GM19438 (cell line): ENCODE data around the gene UBTF.

Experiments
- ATAC-seq: cut with Tn5 transposase; IDR thresholded peaks from one replicate; pipeline ENCODE4 v1.9.1; 2021; ENCODE audit warnings: low read depth; ENCODE audit not compliant: unreplicated experiment

Gene UBTF

GRCh38 chr17:44216694-44217093 is 2.8 kb downstream of the UBTF start:
- no peak for ATAC-seq

GRCh38 chr17:44216173-44216572 is 3.3 kb downstream of the UBTF start:
- ATAC-seq, result no peak

GRCh38 chr17:44214896-44215295 is 4.6 kb downstream of the UBTF start:
- ATAC-seq, result no peak

GRCh38 chr17:44214230-44214494 is 5.3 kb downstream of the UBTF start:
- ATAC-seq, result no peak

- ATAC-seq, result no peak
These were observed 5.9 kb downstream of the UBTF start for GRCh38 chr17:44213403-44214229.

- no peak for ATAC-seq
These were observed 6.7 kb downstream of the UBTF start for GRCh38 chr17:44212507-44213402.

GRCh38 chr17:44211281-44212265 is 7.9 kb downstream of the UBTF start:
- ATAC-seq, result no peak

- peak; percentile 69 for ATAC-seq
These were observed 8.9 kb downstream of the UBTF start for GRCh38 chr17:44210342-44211192.

GRCh38 chr17:44209786-44210341 is 9.6 kb downstream of the UBTF start:
- ATAC-seq, result no peak

GRCh38 chr17:44207743-44208142 is 11.7 kb downstream of the UBTF start:
- ATAC-seq, result no peak

GRCh38 chr17:44207319-44207718 is 12.2 kb downstream of the UBTF start:
- ATAC-seq, result no peak

GRCh38 chr17:44206825-44207155 is 12.7 kb downstream of the UBTF start:
- ATAC-seq, result no peak

- no peak for ATAC-seq
These were observed 13.3 kb downstream of the UBTF start for GRCh38 chr17:44205962-44206824.

GRCh38 chr17:44204441-44204882 is 15.0 kb downstream of the UBTF start:
- ATAC-seq, result no peak

GRCh38 chr17:44203731-44204440 is 15.6 kb downstream of the UBTF start:
- ATAC-seq, result no peak

- no peak for ATAC-seq
These were observed 16.7 kb downstream of the UBTF start for GRCh38 chr17:44202756-44203155.

GRCh38 chr17:44200478-44201155 is 18.9 kb downstream of the UBTF start:
- no peak for ATAC-seq
